Activated T-cell treated with anti-CD3 and anti-CD28 coated beads for 4 hours (primary cell): ENCODE results near the gene UGT8.

Experiments used
- DNase-seq: peaks from one replicate; pipeline ENCODE4 v3.0.0-alpha.2; 2020

Gene UGT8

GRCh38 chr4:114692958-114693357 lies 94.4 kb downstream of the UGT8 start:
- DNase-seq, result no peak

- DNase-seq, result no peak
These were observed 96.2 kb downstream of the UGT8 start for GRCh38 chr4:114694770-114695169.

GRCh38 chr4:114698231-114698630 lies 99.6 kb downstream of the UGT8 start:
- no peak for DNase-seq

- DNase-seq, result no peak
These were observed 102.9 kb downstream of the UGT8 start for GRCh38 chr4:114701491-114701890.

GRCh38 chr4:114717432-114717831 lies 118.8 kb downstream of the UGT8 start:
- DNase-seq, result no peak

GRCh38 chr4:114725066-114725465 lies 126.5 kb downstream of the UGT8 start:
- no peak for DNase-seq

- no peak for DNase-seq
These were observed 128.9 kb downstream of the UGT8 start for GRCh38 chr4:114727461-114727860.
